Fibroblast of upper back skin (primary cell): ENCODE data around the gene IL17B.
A peak's percentile ranks its signal among the peaks of the same experiment; 100 is the strongest.

Experiments used
- DNase-seq: peaks from one replicate; pipeline ENCODE4 v3.0.0-alpha.2; 2013

IL17B gene

DNA sequence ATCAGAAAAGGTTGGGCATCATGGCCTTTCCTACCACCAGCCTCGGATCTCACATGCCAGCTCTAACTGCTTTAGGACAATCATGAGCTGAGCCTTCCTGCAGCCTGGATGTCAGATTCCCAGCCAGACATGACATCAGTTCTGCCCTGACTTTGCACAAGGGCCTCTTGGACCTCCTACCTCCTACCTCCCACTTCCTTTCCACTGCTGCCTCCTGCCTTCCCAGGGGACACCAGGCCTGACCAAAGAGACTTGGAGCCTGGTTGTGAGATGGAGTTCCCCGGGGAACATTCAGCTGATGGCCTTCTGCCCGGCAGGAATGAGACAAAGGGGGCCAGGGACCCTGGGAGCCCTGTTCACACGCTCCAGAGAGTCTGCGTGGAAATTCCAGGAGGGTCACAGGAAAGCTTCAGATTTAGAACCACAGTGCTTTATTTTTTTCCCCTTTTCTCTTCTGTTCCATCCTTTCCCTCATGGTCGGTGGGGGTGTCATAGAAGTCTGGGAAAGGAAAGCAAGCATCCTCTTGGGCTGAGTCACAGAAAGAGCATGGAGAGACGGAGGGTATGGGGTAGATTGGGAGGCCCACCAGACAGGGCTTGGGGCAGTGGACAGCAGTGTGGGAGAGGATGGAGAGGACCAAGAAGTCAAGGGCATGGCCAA lies 35.4 kb upstream of the IL17B start:
- DNase-seq, result peak; percentile 73

DNA sequence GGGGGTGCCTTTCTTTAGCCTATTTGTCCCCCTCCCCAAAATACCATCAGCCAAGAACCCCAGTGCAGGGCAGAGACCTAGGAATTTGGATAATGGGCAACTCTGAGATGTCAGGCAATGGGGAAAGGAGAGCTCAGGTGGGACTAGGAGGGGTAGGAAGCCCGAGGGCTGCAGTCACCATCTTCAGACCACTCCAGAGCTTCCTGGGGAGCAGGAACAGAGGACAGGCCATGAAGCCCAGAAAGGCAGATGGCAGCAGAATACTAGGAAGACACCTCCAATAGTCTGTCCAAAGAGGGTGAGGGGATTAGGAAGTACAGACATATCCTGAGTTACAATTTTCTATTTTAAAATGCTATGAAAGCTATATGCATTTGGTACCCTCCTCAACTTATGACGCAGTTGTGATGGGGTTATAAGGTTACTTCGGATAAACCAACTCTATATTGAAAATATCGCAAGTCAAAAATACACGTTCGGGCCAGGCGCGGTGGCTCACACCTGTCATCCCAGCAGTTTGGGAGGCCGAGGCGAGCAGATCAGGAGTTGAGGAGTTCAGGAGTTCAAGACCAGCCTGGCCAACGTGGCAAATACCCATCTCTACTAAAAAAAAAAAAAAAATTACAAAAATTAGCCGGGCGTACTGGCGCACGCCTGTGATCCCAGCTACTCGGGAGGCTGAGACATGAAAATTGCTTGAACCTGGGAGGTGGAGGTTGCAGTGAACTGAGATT lies 34.6 kb upstream of the IL17B start:
- DNase-seq, result no peak

DNA sequence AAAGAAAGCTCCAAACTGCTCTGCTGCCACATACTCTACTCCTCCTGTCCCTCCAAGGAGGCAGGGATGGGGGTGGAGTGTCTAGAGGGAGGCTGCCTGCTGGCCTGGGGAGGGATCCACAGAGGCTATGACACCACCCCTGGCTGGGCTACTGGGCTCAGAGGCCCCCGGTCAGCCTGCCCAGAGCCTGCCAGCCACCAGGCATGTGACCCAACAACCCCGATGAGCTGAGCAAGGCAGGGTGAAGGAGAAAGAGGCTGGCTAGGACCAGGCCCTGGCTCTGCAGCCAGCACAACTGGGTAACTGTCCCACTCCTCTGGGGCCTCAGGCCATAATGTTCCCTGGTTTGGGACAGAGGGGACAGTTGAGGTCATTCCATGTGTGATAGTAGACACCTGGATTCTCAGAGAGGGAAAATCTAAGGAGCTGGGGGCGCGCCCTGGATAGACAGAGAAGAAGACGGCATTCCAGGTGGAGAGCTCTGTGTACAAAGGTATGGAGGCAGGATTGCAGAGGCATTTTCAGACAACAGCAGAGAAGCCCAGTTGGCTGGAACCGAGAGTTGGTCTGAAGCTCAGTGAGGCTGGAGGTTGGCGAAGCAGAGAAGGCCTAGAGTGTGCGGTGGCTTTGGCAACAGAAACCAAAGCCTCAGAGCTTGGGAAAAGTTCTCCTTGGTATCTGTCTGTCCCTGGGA lies 33.8 kb upstream of the IL17B start:
- DNase-seq, result no peak

DNA sequence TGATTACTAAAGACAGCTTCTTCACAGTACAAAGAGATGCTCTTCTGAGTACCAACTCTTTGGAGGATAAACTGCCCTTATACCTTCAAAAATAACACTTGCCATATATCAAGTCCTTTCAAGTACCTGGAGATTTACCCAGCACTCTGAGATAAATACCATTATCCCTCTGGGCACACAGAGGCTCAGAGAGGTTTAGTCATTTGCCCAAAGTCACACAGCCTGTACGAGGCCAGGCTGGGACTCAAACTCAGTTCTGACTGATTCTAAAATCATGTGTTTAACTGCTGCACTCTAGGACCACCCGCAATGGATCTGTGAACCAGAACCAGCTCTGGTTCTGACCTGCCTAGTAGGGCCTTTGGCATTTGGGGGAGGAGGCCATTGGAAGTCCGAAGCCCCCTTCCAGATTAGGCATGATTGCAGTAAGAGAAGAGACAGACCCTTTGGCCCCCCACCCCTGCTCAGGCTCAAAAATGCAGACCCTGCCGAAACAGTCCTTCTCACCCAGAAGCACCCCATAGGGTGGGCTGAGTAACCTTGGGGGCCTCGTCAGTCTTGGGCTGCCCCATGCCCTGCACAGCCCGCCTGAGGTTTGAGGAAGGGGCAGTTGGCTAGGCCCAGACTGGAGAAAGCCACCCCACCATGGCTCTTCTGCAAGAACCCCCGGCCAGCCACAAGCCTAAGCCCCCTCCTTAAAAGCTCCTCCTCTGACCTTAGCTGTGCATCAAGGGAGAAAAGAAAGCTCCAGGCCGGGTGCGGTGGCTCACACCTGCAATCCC lies 32.8 kb upstream of the IL17B start:
- no peak for DNase-seq

DNA sequence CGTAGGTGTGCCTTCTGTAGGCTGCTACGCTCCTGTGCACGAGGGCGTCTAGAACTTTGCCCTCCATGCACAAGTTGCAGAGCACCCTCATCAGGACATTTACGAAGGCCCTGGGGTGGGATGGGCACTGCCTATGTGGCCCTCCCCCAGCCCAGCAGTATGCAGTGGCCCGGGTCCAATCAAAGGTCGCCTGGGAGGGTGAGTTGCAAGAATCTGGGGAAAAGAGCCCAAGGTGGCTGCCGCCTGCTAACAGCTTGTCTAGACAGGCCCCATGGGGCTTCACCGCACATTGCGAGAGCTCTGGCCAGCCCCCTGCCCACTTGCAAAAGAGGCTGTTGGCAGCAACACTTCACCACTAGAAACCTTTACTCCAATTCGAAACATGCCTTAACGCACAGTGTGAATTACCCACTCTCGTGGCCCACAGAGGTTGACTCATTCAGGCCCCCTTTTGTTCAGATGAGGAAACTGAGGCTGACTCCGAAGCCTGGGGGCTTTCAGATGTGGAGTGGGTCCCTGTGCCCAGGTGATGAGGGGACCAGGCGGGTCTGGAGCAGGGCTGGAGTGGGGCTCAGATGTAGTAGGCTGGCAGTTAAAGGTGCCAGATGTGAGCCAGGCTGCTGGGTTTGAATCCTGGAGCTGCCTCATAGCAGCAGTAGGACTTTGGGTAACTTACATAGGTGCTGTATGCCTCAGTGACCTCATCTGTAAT lies 31.8 kb upstream of the IL17B start:
- DNase-seq, result no peak

DNA sequence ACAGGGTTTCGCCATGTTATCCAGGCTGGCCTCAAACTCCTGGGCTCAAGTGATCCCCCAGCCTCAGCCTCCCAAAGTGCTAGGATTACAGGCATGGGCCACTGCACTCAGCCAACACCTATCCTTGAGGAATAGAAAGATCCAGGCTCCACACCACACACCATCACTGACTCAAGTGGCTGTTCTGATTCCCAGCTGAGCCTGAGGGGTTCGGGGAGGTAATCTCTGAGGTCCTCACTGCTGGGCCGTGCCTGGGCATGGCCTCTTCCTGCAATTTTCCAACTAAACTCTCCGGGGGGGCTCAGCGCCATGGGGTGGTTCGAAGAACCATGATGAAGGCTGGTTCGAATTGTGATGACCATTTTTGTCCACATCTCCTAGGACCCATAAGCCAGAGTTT lies 31.0 kb upstream of the IL17B start:
- no peak for DNase-seq

DNA sequence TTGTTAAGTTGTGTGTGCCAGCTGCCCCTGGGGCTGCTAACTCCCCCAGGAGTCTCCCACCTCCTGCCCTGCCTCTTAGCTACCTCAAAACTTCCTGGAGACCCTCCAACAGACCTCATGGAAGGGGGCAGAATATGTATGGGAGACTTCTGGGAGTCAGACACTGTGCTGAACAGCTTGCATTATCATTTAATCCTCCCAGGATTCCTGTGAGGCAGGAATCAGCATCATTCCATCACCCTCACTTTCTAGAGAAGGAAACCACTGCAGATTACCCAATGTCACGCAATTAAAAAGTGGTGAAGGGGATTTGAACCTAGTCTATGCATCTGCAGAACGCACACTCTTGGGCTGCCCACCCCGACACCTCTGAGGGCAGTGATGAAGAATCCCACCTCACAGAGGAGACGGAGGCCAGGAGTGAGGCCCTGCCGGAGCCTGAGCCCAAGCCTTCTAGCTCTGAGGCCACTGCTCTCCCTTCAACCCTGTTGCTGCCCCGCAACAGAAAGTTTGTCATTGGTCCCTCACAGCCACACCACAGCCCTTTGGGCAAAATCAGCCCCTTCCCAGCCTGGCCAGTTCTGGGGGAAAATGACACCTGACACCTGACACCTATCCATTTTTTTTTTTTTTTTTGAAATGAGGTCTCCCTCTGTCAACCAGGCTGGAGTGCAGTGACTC lies 30.3 kb upstream of the IL17B start:
- no peak for DNase-seq

DNA sequence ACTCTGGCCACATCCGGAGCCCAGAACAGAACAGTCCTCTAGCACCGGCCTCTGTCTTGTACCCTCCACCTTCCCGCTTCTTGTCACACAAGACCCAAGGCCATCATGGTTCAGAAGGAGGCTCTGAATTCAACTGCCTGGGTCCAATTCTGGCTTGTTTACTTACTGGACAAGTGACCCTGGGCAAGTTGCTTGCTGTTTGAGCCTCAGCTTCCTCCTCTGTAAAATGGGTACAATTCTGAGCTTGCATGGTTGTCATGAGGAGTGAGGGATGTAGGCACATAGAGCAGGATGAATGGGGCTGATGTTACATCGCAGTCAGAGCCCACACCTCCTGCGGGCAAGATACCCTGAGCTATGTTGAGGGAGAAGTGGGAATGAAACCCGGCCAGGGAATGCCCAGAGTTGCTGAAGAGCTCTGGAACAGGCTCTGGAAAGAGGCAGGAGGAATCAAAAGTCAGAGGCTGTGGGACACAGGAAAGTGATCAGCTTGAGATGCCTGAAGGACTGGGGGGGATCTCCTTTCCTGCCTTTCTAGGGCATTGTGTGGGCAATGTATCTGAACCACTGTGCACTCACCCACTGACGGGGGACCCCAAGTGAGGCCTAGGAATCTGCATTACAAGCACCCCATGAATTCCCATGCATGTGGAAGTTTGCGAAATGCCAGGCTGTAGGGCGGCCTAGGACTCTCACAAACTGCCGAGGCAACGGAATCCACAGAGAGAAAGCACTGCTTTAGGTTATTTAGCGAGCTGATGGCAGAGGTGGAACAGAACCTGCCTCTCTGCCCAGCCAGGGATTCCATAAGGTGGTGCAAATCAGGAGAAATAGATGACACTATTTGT lies 29.4 kb upstream of the IL17B start:
- no peak for DNase-seq

DNA sequence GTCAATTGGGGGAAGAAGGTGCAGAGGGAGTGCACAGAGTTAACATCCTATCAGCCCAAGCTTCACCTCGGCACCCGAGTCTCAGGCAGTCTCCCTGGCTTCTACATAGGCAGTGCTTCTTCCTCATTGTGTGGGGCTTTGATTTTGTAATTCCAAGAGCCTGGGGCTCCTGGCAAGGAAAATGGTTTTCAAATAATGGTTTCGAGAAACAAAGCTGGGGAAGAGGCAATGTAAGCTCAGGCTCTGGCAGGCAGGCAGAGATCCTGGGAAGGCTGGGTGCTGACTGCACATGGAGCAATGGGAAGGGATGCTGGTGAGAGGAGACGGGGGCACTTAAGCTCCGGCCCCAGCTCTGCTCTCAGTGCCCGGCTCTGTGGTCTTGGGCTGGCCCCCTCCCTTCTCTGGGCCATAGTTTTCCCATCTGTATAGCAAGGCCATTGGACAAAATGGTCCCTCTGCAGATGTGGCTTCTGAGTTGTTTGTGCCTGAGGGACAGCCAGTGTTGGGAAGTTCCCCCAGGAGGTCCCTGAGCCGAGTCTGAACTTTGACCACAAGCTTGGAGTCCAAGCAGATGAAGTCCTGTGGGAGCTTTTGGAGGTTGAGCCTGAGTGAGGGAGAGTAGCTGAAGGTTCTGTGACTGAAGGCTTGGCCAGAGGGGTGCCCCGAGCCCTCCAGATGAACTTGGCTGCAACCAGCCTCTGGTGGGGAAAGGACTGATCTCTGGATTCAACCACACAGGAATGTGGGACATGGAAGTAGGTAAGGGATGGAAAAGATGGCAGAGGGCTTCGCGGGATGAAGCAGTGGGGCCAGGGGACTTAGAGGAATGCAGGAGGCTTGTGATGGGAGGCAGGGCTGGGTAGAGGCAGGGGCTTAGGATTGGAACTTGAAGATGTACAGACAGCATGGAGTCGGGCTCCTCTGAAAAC lies 28.5 kb upstream of the IL17B start:
- no peak for DNase-seq

DNA sequence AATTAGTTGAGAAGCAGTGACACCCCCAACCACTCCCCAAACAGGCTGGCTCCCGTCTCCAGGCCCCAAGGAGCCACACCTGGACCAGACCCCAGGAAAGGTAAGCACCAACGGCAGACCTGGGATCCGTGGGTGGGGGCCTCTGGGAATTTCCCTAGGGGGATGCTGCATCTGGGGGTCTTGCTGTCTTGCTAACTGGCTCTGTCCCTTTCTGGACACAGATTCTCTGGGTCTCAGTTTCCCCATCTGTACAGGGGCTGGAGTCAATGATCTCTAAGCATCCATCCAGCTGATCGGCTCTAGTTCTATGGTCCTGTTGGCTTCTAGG lies 27.9 kb upstream of the IL17B start:
- no peak for DNase-seq

DNA sequence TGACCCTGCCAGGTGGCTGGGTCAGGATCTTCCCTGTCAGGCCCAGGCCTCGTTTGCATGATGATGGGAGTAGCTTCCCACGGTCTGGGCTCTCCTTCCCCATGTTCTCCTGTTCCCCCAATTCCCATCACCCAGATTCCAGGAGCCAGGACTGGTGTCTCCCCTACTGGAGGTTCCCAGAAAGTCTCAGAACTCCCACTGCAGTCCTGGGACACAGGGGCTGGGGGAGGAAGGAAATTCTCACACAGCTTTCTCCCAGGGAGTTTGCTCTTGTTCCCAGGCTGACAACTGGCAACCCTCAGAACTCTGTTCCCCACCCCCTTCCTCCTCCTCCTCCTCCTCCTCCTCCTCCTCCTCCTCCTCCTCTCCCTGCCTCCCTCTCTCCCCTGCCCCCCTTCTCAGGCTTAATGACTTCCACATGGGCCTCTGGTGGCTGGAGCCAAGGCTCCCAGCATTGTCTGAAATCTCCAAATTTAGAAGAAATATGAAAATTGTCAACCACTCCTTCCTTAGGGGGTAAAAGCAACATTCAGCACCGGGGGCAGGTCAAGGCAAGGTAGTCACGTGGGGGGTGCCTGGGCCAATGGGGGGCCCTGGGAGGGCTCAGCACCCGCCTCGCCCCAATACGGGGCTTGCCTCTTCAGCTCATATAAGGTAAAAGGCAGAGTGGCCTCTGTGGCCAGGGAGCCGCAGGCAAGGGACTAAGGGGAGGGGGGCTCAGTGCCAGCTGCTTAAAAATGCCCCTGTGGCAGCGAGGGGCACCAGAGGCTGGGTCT lies 27.3 kb upstream of the IL17B start:
- DNase-seq, result peak; percentile 100

DNA sequence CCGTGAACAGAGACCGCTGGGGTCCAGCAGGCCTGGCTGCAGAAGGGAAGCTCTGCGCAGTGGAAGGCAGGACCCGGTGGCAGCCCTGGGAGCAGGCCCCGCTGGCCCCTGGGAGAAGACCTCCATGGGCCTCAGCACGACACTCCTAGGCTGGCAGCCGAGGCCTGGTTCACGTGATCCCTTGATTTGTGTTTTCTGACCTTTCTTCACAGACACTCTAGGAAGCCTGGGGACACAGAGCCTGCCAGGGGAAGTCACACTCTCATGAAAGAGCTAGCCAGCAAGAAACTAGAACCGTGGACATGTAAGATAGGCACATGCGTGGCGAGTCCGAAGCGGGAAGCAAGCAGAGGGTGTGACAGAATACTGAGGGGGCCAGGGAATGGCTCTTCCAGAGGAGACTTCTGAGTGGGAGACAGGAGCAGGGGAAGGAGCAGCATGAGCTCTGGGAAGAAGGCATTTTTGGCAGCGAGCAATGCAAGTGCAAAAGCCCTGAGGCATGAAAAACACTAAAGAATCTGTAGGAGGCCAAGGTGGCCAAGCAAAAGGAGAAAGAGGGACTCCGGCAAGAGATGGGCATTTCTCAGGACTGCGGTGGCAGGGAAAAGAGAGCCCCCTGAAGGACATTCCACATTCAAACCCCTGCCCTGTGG lies 26.6 kb upstream of the IL17B start:
- no peak for DNase-seq

DNA sequence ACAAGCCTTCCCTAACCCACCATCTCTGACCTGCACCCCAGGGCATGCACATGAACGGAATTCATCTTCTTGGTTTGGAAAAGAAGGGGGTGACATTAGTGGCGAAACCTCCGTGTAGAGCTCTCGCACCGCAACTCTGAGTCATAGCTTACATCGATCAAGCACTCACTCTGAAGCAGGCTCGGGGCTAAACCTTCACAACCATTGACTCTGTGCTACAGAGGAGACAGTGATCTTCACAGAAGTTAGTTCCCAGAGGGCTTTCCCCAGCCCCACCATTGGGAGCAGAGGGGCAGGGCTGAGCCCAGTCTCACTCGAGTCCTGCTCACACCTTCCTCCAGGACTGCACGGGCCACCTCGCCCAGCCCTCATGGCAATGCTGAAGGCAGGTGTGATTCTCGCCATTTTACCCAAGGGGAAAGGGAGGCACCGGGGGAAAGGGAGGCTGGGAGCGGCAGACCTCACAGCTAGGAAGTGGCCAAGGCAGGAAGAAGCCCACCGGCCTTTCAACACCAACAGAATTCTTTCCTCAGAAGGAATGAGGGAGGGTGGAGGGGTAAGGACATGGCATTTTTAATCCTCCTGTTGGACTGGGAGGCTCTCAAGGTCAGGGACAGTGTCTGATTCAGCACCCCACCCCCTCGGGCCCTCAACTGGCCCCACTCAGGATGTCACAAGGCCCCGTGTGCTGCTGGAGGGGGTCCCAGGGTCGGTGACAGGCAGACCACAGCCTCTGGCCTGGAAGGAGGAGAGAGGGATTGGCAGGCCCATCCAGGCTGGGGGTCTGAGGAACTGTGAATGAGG lies 25.9 kb upstream of the IL17B start:
- peak; percentile 97 for DNase-seq

DNA sequence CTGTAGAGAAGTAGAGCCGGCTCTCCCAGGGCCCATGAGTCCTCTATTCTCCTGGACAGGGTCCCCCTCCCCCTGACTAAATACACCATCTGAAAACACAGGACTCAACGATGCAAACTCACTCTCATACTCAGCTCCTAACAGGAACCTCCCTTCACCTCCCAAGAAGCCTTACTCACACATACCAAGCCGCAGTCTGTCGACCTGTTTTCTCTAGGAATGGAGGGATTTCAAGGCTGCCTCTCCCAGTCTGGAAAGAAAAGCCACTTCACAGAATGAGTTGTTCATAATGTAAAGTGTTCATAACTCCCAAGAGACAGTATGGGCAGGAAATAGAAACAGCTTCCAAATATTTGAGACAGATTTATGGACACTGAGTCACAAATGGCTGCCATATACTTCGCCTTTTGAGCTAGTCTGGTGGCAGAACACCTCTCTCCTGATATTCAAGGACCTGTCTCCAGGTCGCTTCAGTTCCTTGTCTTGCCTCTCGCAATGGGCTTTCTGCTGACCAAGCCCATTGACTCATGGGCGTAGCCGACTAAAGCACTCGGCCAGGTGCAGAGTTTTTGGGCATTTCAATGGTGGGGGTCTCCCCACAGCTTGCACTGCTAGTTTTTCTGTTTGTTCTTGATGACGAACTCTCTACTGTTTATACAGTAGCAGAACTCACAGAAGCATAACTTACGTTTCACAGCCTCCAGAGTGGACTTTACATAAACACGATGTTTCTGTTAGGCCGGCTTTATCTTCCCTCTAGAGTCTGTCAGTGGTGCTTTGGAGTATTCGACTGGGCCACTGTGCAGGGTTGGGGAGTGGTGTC lies 25.0 kb upstream of the IL17B start:
- peak; percentile 100 for DNase-seq

DNA sequence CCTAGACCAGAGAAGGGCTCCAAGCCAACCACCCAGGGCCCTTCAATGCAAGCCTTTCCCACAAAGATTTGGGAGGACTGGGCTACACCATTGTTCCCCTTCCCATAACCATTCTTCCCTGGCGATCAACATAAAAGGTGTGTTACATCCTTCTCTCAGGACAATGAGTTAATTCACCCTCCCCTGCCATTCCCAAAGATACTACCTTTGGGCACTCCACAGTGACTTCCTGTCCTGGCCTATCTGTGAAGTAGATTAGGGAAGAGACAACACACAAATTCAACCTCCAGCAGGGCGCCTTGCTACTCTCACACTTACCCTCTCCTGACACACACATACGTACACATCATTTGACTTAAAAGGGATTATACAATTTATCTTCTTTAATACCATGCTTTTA lies 23.2 kb upstream of the IL17B start:
- DNase-seq, result no peak

DNA sequence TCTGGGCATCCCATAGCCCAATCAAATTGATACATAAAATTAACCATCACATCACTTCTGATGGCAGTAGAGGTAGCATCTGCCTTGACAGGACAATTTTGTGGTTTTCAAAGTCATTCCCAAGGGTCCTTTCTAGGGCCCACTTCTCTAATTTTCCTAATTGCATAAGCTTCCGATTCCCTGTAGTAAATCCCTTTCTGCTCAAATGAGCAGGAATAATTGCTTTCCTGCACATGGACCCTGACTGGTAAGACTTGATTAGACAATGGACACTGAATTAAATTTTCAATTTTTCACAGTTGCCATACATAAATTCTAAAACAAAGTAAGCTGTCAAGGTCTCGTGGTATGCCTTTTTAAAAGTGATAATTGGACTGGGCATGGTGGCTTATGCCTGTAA lies 22.0 kb upstream of the IL17B start:
- DNase-seq, result no peak

DNA sequence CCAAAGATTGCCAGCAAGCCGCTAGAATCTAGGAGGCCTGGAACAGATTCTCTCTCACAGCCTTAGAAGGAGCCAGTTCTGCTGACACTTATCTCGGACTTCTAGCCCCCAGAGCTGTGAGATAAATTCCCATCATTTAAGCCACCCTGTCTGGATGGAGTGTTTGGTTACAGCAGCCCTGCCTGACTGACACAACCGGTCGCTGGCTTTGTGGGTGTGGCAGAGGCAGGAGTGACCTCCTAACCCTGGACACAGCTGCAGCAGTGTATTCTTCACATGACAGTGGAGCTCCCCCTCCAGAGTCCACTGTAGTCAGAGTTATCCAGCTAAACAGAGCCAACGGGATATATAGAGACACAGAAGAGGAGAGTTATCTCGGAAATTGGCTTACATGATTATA lies 21.2 kb upstream of the IL17B start:
- DNase-seq, result no peak
